IPS-18a (cell line): ENCODE data around the gene CGREF1.
A peak's percentile ranks its signal among the peaks of the same experiment; 100 is the strongest.

ENCODE experiments used
- H3K27ac ChIP-seq: one replicate; pipeline ENCODE4 v1.5.1; 2013; ENCODE audit warnings: low read length
- H3K27me3 ChIP-seq: one replicate; pipeline ENCODE4 v1.6.1; 2013; ENCODE audit warnings: mild to moderate bottlenecking, low read length; ENCODE audit not compliant: control insufficient read depth, insufficient read depth
- H3K36me3 ChIP-seq: one replicate; pipeline ENCODE4 v1.6.1; 2013; ENCODE audit warnings: low read depth, low read length; ENCODE audit not compliant: control insufficient read depth
- H3K4me1 ChIP-seq: one replicate; pipeline ENCODE4 v1.6.1; 2013; ENCODE audit warnings: low read depth, low read length; ENCODE audit not compliant: control insufficient read depth
- H3K4me3 ChIP-seq: one replicate; pipeline ENCODE4 v1.5.1; 2013; ENCODE audit warnings: low read length
- H3K9ac ChIP-seq: one replicate; pipeline ENCODE4 v1.6.1; 2013; ENCODE audit warnings: mild to moderate bottlenecking, low read length, moderate library complexity
- H3K9me3 ChIP-seq: one replicate; pipeline ENCODE4 v1.6.1; 2013; ENCODE audit warnings: low read depth, low read length; ENCODE audit not compliant: control insufficient read depth

Gene CGREF1

GRCh38 chr2:27102329-27102728 is 16.6 kb downstream of the CGREF1 start:
- no peaks in the 10 kb centered on the region for H3K36me3 ChIP-seq

DNA sequence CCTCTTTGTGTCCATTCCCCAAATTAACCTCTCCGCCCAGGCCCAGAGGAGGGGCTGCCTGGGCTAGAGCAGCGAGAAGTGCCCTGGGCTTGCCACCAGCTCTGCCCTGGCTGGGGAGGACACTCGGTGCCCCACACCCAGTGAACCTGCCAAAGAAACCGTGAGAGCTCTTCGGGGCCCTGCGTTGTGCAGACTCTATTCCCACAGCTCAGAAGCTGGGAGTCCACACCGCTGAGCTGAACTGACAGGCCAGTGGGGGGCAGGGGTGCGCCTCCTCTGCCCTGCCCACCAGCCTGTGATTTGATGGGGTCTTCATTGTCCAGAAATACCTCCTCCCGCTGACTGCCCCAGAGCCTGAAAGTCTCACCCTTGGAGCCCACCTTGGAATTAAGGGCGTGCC is 18.9 kb downstream of the CGREF1 start:
- Histone ChIP-seq H3K27me3 (no peaks in the 10 kb centered on the region), H3K27ac (no peak overlapping the region), H3K36me3 (no peaks in the 10 kb centered on the region), H3K4me3 (no peak overlapping the region), H3K9me3 (no peaks in the 10 kb centered on the region), H3K9ac (no peak overlapping the region), H3K4me1 (no peaks in the 10 kb centered on the region)

More at GRCh38 chr2:27102329-27102728, 16.6 kb downstream of the CGREF1 start:
- Histone ChIP-seq H3K4me3 (no peak overlapping the region), H3K9me3 (no peaks in the 10 kb centered on the region), H3K27ac (no peak overlapping the region), H3K9ac (no peak overlapping the region), H3K27me3 (no peaks in the 10 kb centered on the region), H3K4me1 (no peaks in the 10 kb centered on the region)

GRCh38 chr2:27099334-27099955 is 19.5 kb downstream of the CGREF1 start:
- Histone ChIP-seq H3K27ac (no peak overlapping the region), H3K9me3 (no peaks in the 10 kb centered on the region), H3K36me3 (no peaks in the 10 kb centered on the region), H3K4me3 (no peak overlapping the region), H3K4me1 (no peaks in the 10 kb centered on the region), H3K9ac (no peak overlapping the region), H3K27me3 (no peaks in the 10 kb centered on the region)

DNA sequence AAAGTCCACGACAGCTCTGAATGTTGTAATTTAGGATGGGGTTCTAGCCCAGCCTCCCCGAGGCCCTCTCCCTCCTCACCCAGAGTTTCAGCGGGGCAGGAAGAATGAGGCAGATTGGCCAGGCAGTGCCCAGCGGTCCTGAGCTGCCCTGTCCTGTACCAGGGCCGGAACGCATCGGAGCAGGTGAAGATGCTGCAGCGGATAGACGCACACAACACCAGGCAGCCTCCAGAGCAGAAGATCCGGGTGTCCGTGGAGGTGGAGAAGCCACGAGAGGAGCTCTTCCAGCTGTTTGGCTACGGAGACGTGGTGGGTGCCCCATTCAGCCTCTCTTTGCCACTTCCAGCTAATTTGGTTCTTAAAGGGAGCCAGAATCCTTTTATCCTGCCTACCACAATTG is 21.6 kb downstream of the CGREF1 start:
- Histone ChIP-seq H3K36me3 (no peaks in the 10 kb centered on the region), H3K9ac (no peak overlapping the region), H3K9me3 (no peaks in the 10 kb centered on the region), H3K4me3 (no peak overlapping the region), H3K27me3 (no peaks in the 10 kb centered on the region), H3K27ac (no peak overlapping the region), H3K4me1 (no peaks in the 10 kb centered on the region)

GRCh38 chr2:27096748-27097297 is 22.1 kb downstream of the CGREF1 start:
- Histone ChIP-seq H3K4me3 (no peak overlapping the region), H3K9ac (no peak overlapping the region), H3K27ac (no peak overlapping the region), H3K27me3 (no peaks in the 10 kb centered on the region), H3K4me1 (no peaks in the 10 kb centered on the region), H3K9me3 (no peaks in the 10 kb centered on the region), H3K36me3 (no peaks in the 10 kb centered on the region)

GRCh38 chr2:27095745-27096651 is 22.9 kb downstream of the CGREF1 start:
- Histone ChIP-seq H3K9ac (no peak overlapping the region), H3K9me3 (no peaks in the 10 kb centered on the region), H3K4me1 (no peaks in the 10 kb centered on the region), H3K36me3 (no peaks in the 10 kb centered on the region), H3K4me3 (peak overlapping the region; percentile 47), H3K27me3 (no peaks in the 10 kb centered on the region), H3K27ac (no peak overlapping the region)

DNA sequence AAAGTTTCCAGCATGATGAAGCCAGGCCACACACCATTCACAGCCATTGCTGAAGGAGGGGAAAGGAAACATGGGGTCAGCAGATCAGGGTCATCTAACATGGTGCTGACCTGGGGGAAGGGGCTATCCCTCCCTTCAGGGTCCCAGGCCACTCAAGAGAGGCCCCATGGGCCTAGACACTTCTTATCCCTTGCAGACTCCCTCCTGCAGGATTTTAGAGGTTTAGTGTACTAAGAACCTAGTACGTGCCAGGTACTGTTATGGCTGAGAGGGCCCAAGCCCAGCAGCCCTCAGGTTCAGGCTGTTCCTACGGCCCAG is 23.5 kb downstream of the CGREF1 start:
- Histone ChIP-seq H3K36me3 (no peaks in the 10 kb centered on the region), H3K9ac (no peak overlapping the region), H3K9me3 (no peaks in the 10 kb centered on the region), H3K4me1 (no peaks in the 10 kb centered on the region), H3K4me3 (no peak overlapping the region), H3K27ac (no peak overlapping the region), H3K27me3 (no peaks in the 10 kb centered on the region)

DNA sequence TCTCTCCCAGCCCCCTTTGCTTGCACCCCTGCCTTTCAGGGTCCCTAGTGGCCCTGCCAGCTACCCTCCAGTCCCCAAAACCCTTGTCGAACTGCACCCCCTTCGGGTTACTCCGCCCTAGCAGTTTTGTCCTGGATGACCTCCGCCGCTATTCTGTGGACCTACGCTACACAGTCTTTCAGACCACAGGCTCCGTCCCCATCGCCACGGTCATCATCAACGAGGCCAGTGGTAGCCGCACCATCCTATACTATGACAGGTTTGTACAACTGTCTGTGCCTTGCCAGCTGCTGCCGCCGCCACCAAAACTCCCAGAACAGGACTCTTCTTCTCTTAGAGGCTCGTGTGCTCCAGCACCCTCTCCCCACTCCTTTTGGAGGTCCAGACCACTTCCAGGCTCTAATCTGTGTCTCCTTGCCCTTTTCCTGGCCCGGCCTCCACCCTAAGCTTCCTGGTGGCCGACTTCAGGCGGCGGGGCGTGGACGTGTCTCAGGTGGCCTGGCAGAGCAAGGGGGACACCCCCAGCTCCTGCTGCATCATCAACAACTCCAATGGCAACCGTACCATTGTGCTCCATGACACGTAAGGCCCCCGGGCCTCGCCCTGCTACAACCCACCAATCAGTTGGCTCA is 24.5 kb downstream of the CGREF1 start:
- no peaks in the 10 kb centered on the region for H3K4me1 ChIP-seq

DNA sequence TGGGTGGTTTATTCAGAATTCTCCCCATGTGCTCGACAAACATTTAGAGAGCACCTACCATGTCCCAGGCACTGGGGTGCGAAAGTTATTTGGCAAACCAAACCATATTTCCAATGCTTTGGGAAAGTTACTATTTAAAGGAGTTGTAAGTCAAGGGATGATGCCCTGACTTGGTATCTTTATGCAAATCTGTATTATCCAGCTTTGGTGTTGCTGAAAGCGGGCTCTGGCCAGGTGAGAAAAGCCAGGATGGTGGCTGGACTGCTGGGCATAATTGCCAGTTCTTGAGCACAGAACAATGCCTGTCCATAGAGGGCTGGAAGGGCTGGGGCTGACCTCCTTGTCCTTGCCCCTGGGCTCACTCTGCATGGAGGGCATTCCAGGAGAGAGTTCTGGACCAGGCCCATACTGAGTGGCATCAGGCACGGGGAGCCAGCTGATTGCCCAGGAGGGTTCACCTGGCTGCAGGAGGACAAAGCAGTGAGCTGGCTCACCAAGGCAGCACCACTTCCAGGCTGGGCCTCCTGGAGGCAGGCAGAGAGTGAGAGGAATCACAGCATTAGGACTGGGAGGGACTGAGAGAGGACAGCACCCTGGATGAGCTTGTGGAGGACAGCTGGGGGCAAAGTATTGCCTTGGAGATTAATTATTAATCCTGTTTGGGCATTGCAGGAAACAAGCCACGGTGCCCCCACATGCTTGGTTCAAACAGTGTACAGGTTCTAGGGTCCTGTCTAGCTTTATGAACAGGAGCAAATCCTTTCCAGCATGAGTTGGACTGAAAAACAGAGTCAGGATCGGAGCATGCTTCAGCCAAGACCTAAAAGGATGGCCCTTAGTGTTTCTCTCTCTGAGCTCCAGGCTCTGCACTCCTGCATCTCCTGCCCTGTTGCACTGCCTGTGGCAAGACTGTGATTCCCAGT is 25.2 kb downstream of the CGREF1 start:
- H3K4me3 ChIP-seq: no peak overlapping the region
- no peak overlapping the region for H3K9ac ChIP-seq
- H3K36me3 ChIP-seq: no peaks in the 10 kb centered on the region
- H3K9me3 ChIP-seq: no peaks in the 10 kb centered on the region
- no peaks in the 10 kb centered on the region for H3K4me1 ChIP-seq
- H3K27me3 ChIP-seq: no peaks in the 10 kb centered on the region
- H3K27ac ChIP-seq: no peak overlapping the region

More for the DNA sequence above, 24.5 kb downstream of the CGREF1 start:
- Histone ChIP-seq H3K27ac (no peak overlapping the region), H3K27me3 (no peaks in the 10 kb centered on the region), H3K4me3 (no peak overlapping the region), H3K9ac (no peak overlapping the region), H3K36me3 (no peaks in the 10 kb centered on the region), H3K9me3 (no peaks in the 10 kb centered on the region)

DNA sequence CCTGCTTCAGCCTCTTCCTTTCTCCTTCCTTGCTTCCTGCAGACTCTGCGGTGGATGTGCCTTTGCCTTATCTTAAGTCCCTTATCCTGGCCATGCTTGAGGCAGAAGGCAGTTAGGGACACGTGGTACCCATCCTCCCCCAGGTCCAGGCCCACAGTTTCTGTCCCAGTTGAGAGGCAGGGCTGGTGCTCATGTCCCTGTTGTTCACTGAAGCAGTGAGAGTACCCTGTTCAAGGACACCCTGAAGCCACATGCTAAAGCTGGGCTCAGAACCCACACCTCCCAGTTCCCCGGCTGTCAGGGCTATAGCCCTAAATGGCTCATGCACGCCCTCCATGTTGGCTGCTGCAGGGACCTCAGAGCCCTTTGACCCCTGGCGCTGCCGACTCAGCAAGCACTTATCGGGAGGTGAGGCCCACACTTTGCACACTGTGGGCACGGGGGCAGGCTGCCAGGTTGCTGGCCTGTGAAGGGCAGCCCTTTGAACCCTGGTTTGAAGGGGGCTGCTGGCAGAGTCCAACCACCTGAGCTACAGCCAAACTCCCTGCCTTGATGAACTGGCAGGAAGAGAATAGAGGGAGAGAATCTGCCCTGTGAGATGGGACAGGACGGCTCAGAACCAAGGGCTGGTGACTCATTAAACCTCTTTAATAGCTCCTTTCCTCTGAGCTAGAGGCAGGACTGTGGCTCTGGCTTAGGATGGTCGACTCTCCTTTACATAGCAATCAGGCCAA is 26.1 kb downstream of the CGREF1 start:
- Histone ChIP-seq H3K4me3 (no peak overlapping the region), H3K27ac (no peak overlapping the region), H3K36me3 (no peaks in the 10 kb centered on the region), H3K4me1 (peaks cover 1% of the 10 kb centered on the region), H3K9me3 (no peaks in the 10 kb centered on the region), H3K27me3 (peaks cover under 1% of the 10 kb centered on the region), H3K9ac (no peak overlapping the region)
